Fibroblast of lung (primary cell): Measurements from ENCODE around the gene ENPEP. TPM values are rescaled to one million over a fixed set of nuclear protein-coding genes. Genes with fewer than 3 reads are reported as not detected.

ENCODE experiments used
- DNase-seq, 2 donors: peaks; one replicate each; pipeline versions ENCODE4 v3.0.0 to v3.0.0-alpha.2; 2010; ENCODE audit warnings: low read depth in 2 of 2
- H2AFZ ChIP-seq: 2 replicates; pipeline ENCODE4 v1.5.1; 2012; ENCODE audit warnings: low read length, control low read depth, inconsistent platforms
- H3K27ac ChIP-seq: 2 replicates; pipeline ENCODE4 v1.5.1; 2011; ENCODE audit warnings: low read length, control low read depth; ENCODE audit not compliant: insufficient read depth
- H3K27me3 ChIP-seq: 2 replicates; pipeline ENCODE4 v1.5.1; 2011; ENCODE audit warnings: mild to moderate bottlenecking, low read length; ENCODE audit not compliant: control insufficient read depth, insufficient read depth
- H3K36me3 ChIP-seq: 2 replicates; pipeline ENCODE4 v1.5.1; 2011; ENCODE audit warnings: low read length; ENCODE audit not compliant: control insufficient read depth, insufficient read depth
- H3K4me1 ChIP-seq: 2 replicates; pipeline ENCODE4 v1.5.1; 2011; ENCODE audit warnings: low read length; ENCODE audit not compliant: control insufficient read depth, insufficient read depth; ENCODE audit errors: extremely low read depth
- H3K4me2 ChIP-seq: 2 replicates; pipeline ENCODE4 v1.5.1; 2011; ENCODE audit warnings: low read length, control low read depth; ENCODE audit not compliant: insufficient read depth; ENCODE audit errors: extremely low read depth
- H3K4me3 ChIP-seq, 4 experiments: fragments of 200-600 bp in 1 of 4; sonication (generic) in 1 of 4; replicated peaks in 1 of 4; 2 replicates each; pipeline ENCODE4 v1.5.1; 2011 to 2016; ENCODE audit warnings: low read length in 4 of 4, low read depth in 3 of 4, mild to moderate bottlenecking in 3 of 4, control low read depth in 2 of 4, inconsistent platforms in 1 of 4, mixed read lengths in 1 of 4; ENCODE audit not compliant: insufficient read depth in 1 of 4; ENCODE audit errors: control extremely low read depth in 1 of 4
- H3K79me2 ChIP-seq: 2 replicates; pipeline ENCODE4 v1.5.1; 2012; ENCODE audit warnings: mild to moderate bottlenecking, low read length, inconsistent platforms; ENCODE audit not compliant: control insufficient read depth, insufficient read depth
- H3K9ac ChIP-seq: 2 replicates; pipeline ENCODE4 v1.5.1; 2011; ENCODE audit warnings: mild to moderate bottlenecking, low read length, control low read depth; ENCODE audit not compliant: insufficient read depth
- H3K9me3 ChIP-seq: 2 replicates; pipeline ENCODE4 v1.5.1; 2012; ENCODE audit warnings: low read depth, low read length; ENCODE audit not compliant: control insufficient read depth, insufficient read depth
- H4K20me1 ChIP-seq: 2 replicates; pipeline ENCODE4 v1.5.1; 2011; ENCODE audit warnings: low read length; ENCODE audit not compliant: control insufficient read depth, insufficient read depth; ENCODE audit errors: extremely low read depth
- EZH2 ChIP-seq: IDR thresholded peaks from 2 replicates; pipeline ENCODE4 v1.5.1; 2012; ENCODE audit warnings: low read length, control low read depth, mild to moderate bottlenecking; ENCODE audit errors: missing control alignments
- polyA plus RNA-seq, 2 donors: library from polyadenylated mRNA; depleted of rRNA in 1 of 2; stranded (reverse) in 1 of 2; unstranded in 1 of 2; fragments of >200 nt; gene quantifications; 2 replicates each; pipeline ENCODE4 v1.2.1, GENCODE V29; 2011 to 2012; ENCODE audit warnings: missing spikeins in 1 of 2
- total RNA-seq: library from RNA; depleted of rRNA; stranded (reverse); fragments of >200 nt; gene quantifications from 2 replicates; pipeline ENCODE4 v1.2.1, GENCODE V29; 2014
- TF ChIP-seq, protein P1 (sequence below), 2 donors: IDR thresholded peaks in 1 of 2; conservative IDR thresholded peaks in 1 of 2; 1 replicate in 1 of 2; 2 replicates in 1 of 2; pipeline ENCODE4 v1.5.1; 2011 to 2012; ENCODE audit warnings: low read length in 2 of 2, control low read depth in 1 of 2, inconsistent platforms in 1 of 2, low read depth in 1 of 2, mild to moderate bottlenecking in 1 of 2

The ENPEP gene
- total and polyA plus RNA-seq, 2 donors (not counting 1 experiment from before 2014, with no cell fraction given), result 0.28 TPM; not detected in 1

DNA sequence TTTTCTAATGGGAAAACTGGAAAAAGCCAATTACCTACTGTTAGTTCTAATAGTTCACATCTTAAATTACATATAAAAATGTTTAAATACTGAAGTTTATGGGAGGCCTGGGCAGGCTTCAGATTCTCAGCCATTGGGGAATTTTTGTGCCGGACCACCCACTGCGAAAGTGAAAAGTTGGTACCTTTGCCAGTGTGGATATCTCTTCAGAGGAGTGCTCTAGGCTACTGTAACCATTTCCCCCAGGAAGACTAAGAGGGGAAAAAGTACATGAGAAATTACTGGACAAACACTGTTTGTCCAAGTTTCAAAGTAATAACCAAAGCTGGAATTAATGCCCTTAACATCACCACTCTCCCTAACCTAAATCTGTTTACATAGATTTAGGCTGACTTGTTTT, 126.1 kb downstream of the ENPEP start:
- Histone ChIP-seq H3K27ac (no peak overlapping the region), H3K4me1 (no peaks in the 10 kb centered on the region), H2AFZ (no peak overlapping the region), H3K9me3 (no peaks in the 10 kb centered on the region), H3K4me3 (no peak overlapping the region), H3K79me2 (no peaks in the 10 kb centered on the region), H3K4me2 (no peak overlapping the region), H3K9ac (no peak overlapping the region), H3K36me3 (no peaks in the 10 kb centered on the region), H4K20me1 (no peaks in the 10 kb centered on the region), H3K27me3 (no peaks in the 10 kb centered on the region)
- DNase-seq, result no peak
- no peak for TF ChIP-seq EZH2

GRCh38 chr4:110605077-110605476, 129.1 kb downstream of the ENPEP start:
- Histone ChIP-seq H3K9ac (no peak overlapping the region), H3K27ac (no peak overlapping the region), H3K4me3 (no peak overlapping the region), H3K27me3 (peaks cover 10% of the 10 kb centered on the region), H3K4me1 (no peaks in the 10 kb centered on the region), H3K79me2 (no peaks in the 10 kb centered on the region), H4K20me1 (no peaks in the 10 kb centered on the region), H3K4me2 (no peak overlapping the region), H2AFZ (no peak overlapping the region), H3K36me3 (no peaks in the 10 kb centered on the region), H3K9me3 (no peaks in the 10 kb centered on the region)
- no peak for DNase-seq
- no peak for TF ChIP-seq EZH2
- TF ChIP-seq, protein P1, sequence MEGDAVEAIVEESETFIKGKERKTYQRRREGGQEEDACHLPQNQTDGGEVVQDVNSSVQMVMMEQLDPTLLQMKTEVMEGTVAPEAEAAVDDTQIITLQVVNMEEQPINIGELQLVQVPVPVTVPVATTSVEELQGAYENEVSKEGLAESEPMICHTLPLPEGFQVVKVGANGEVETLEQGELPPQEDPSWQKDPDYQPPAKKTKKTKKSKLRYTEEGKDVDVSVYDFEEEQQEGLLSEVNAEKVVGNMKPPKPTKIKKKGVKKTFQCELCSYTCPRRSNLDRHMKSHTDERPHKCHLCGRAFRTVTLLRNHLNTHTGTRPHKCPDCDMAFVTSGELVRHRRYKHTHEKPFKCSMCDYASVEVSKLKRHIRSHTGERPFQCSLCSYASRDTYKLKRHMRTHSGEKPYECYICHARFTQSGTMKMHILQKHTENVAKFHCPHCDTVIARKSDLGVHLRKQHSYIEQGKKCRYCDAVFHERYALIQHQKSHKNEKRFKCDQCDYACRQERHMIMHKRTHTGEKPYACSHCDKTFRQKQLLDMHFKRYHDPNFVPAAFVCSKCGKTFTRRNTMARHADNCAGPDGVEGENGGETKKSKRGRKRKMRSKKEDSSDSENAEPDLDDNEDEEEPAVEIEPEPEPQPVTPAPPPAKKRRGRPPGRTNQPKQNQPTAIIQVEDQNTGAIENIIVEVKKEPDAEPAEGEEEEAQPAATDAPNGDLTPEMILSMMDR (conservative IDR thresholded peaks at IDR 0.05 in 1 of 2, IDR thresholded peaks at IDR 0.05 in 1 of 2; ENCODE audit: low read depth in 1 of 2, low read length in 2 of 2), result no peak

- peaks cover 46% of the 10 kb centered on the region for H3K27me3 ChIP-seq
- TF ChIP-seq, protein P1 (conservative IDR thresholded peaks at IDR 0.05 in 1 of 2, IDR thresholded peaks at IDR 0.05 in 1 of 2; ENCODE audit: low read depth in 1 of 2, low read length in 2 of 2), result no peak
- no peak for TF ChIP-seq EZH2
Measured at GRCh38 chr4:110609044-110609750, 133.2 kb downstream of the ENPEP start.

More at GRCh38 chr4:110609044-110609750, 133.2 kb downstream of the ENPEP start:
- Histone ChIP-seq H3K27ac (no peak overlapping the region), H3K36me3 (no peaks in the 10 kb centered on the region), H3K9me3 (no peaks in the 10 kb centered on the region), H3K9ac (no peak overlapping the region), H3K4me1 (no peaks in the 10 kb centered on the region), H3K4me2 (no peak overlapping the region), H2AFZ (no peak overlapping the region), H4K20me1 (no peaks in the 10 kb centered on the region), H3K4me3 (no peak overlapping the region), H3K79me2 (no peaks in the 10 kb centered on the region)
- no peak for DNase-seq
